GM23338 (cell line): ENCODE data around the gene GRM8.
"Not testable (repeated sequence)": the region's sequence is repeated elsewhere in the genome, so short reads cannot be mapped to it uniquely, and the experiment has no call there.

Source experiments
- CTCF ChIP-seq, 2 experiments: fragments of 200-600 bp in 1 of 2; sonication (generic) in 1 of 2; conservative IDR thresholded peaks; 2 replicates each; pipeline versions ENCODE4 v1.5.1 to v1.6.1; 2016 to 2017; ENCODE audit warnings: antibody characterized with exemption in 2 of 2, low read depth in 2 of 2, mild to moderate bottlenecking in 2 of 2, moderate library complexity in 1 of 2
- EZH2 ChIP-seq: fragments of 200-600 bp; sonication (generic); IDR thresholded peaks from one replicate; pipeline ENCODE4 v1.8.0; 2017; ENCODE audit warnings: antibody characterized with exemption, mild to moderate bottlenecking, low read depth; ENCODE audit not compliant: unreplicated experiment
- POLR2AphosphoS5 ChIP-seq: IDR thresholded peaks from 2 replicates; pipeline ENCODE4 v1.6.1; 2016; ENCODE audit warnings: antibody characterized with exemption, low read depth
- REST ChIP-seq: IDR thresholded peaks from one replicate; pipeline ENCODE4 v1.6.1; 2018; ENCODE audit warnings: antibody characterized with exemption; ENCODE audit not compliant: unreplicated experiment

GRCh38 chr7:126905255-126905654, 347.5 kb downstream of the GRM8 start:
- TF ChIP-seq POLR2AphosphoS5; CTCF (conservative IDR thresholded peaks at IDR 0.05; ENCODE audit: low read depth in 2 of 2); REST; EZH2: not testable (repeated sequence)
